CD4-positive, alpha-beta T cell (primary cell): ENCODE results near the gene BICDL1. TPM values are rescaled to one million over a fixed set of nuclear protein-coding genes. Genes with fewer than 3 reads are reported as not detected.

Source experiments
- ATAC-seq: fragments of 200-7000 bp; cut with Tn5 transposase; one replicate; pipeline ENCODE4 v1.10.0; 2022; ENCODE audit warnings: mild to moderate bottlenecking; ENCODE audit not compliant: poor library complexity
- CTCF ChIA-PET: fragments of 350-600 bp; sonication (Branson Sonifier 250); formaldehyde crosslinking; loops from one replicate; lab custom pipeline; 2021; ENCODE audit warnings: antibody characterized with exemption, inconsistent platforms; lab: Charles Lee
- POLR2A ChIA-PET: fragments of 350-600 bp; sonication (Branson Sonifier 250); formaldehyde crosslinking; loops from one replicate; lab custom pipeline; 2021; ENCODE audit warnings: antibody characterized with exemption, inconsistent platforms; lab: Charles Lee
- DNase-seq, 14 experiments: peaks; one replicate each; pipeline ENCODE4 v3.0.0-alpha.2; 2013 to 2020; ENCODE audit warnings: mixed read lengths in 2 of 14
- H3K27ac ChIP-seq, 2 donors: one replicate each; pipeline versions ENCODE4 v1.5.1 to v1.7.0; 2013; ENCODE audit warnings: low read length in 2 of 2, low read depth in 1 of 2, mild to moderate bottlenecking in 1 of 2
- H3K27me3 ChIP-seq, 2 experiments: 1 replicate in 1 of 2; 2 replicates in 1 of 2; pipeline versions ENCODE4 v1.6.1 to v1.7.0; 2013; ENCODE audit warnings: low read length in 2 of 2, control low read depth in 1 of 2, mild to moderate bottlenecking in 1 of 2, moderate library complexity in 1 of 2; ENCODE audit not compliant: insufficient read depth in 2 of 2, control insufficient read depth in 1 of 2
- H3K36me3 ChIP-seq: one replicate; pipeline ENCODE4 v1.6.1; 2013; ENCODE audit warnings: low read length, control low read depth; ENCODE audit not compliant: insufficient read depth
- H3K4me1 ChIP-seq: one replicate; pipeline ENCODE4 v1.6.1; 2013; ENCODE audit warnings: low read length, control low read depth; ENCODE audit not compliant: insufficient read depth
- H3K4me3 ChIP-seq: one replicate; pipeline ENCODE4 v1.5.1; 2013; ENCODE audit warnings: mild to moderate bottlenecking, low read length, moderate library complexity
- H3K9me3 ChIP-seq, 2 experiments: 1 replicate in 1 of 2; 2 replicates in 1 of 2; pipeline versions ENCODE4 v1.6.1 to v1.7.0; 2013; ENCODE audit warnings: low read length in 2 of 2, mild to moderate bottlenecking in 2 of 2, control low read depth in 1 of 2, moderate library complexity in 1 of 2; ENCODE audit not compliant: control insufficient read depth in 1 of 2, insufficient read depth in 1 of 2
- H3K27ac Mint-ChIP-seq: one replicate; pipeline ENCODE4 v1.8.0; 2020; ENCODE audit warnings: mixed read lengths
- H3K27me3 Mint-ChIP-seq: one replicate; pipeline ENCODE4 v1.8.0; 2021; ENCODE audit warnings: mixed read lengths
- H3K36me3 Mint-ChIP-seq: one replicate; pipeline ENCODE4 v1.8.0; 2021; ENCODE audit warnings: low read depth, mixed read lengths
- H3K4me1 Mint-ChIP-seq: one replicate; pipeline ENCODE4 v1.8.0; 2021; ENCODE audit warnings: low read depth, mixed read lengths
- H3K4me3 Mint-ChIP-seq: one replicate; pipeline ENCODE4 v1.8.0; 2020; ENCODE audit warnings: mild to moderate bottlenecking, mixed read lengths
- H3K9me3 Mint-ChIP-seq: one replicate; pipeline ENCODE4 v1.8.0; 2020; ENCODE audit warnings: mixed read lengths
- CTCF ChIP-seq: fragments of 200-600 bp; IDR thresholded peaks from one replicate; pipeline ENCODE4 v1.8.0; 2022; ENCODE audit warnings: antibody characterized with exemption, mild to moderate bottlenecking
- intact Hi-C, 2 experiments: fragments of 100-400 bp; cut with DNase I in 1 of 2; cut with micrococcal nuclease in 1 of 2; formaldehyde crosslinking; loops; one replicate each; pipeline versions ENCODE4 v1.15.1 to v1.9.0; 2023 to 2025; cut with DNase I, micrococcal nuclease
- total RNA-seq, 174 experiments: library from RNA in 2 of 174; stranded (reverse) in 2 of 174; gene quantifications; one replicate each; pipeline ENCODE4 v1.2.3 and lab custom pipeline; 2021 to 2026

Gene BICDL1
- total RNA-seq, 2 experiments from 2014 or later: 143 to 146 TPM

DNA sequence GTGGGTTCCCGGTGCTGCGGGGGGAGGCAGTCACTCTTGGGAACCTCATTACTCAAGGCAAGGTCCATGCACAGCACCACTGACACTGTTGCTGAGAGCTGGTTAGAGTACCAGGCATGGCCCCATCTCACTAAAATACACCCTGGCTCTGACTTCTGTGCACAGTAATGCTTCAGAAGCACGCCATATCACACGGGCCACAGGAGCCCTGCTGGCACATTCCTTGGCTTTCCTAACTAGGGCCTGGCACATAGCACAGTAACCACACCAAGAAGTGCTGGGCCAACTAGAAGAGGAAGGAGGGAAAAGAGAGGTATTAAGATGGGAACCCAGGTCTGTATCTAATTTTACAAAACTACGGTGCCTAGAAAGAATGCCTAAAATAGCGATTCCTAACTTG is 141.0 kb downstream of the BICDL1 start:
- Mint-ChIP-seq H3K9me3 (no peaks in the 10 kb centered on the region), H3K4me3 (no peak overlapping the region), H3K27ac (no peak overlapping the region), H3K27me3 (no peaks in the 10 kb centered on the region), H3K4me1 (peaks cover 4% of the 10 kb centered on the region), H3K36me3 (peaks cover 81% of the 10 kb centered on the region)
- Histone ChIP-seq H3K27me3 (no peaks in the 10 kb centered on the region), H3K4me1 (no peaks in the 10 kb centered on the region), H3K9me3 (no peaks in the 10 kb centered on the region), H3K4me3 (no peak overlapping the region), H3K27ac (no peak overlapping the region), H3K36me3 (peaks cover 83% of the 10 kb centered on the region)
- intact Hi-C loops: no loop called here
- CTCF ChIA-PET: no interaction called here
- ATAC-seq (no peak), DNase-seq (no peak)
- POLR2A ChIA-PET: no interaction called here
- TF ChIP-seq CTCF: no peak

GRCh38 chr12:120131116-120131515 is 142.1 kb downstream of the BICDL1 start:
- no peak overlapping the region for H3K27ac Mint-ChIP-seq
- DNase-seq: no peak
- no peak for ATAC-seq
- Histone ChIP-seq H3K36me3 (peaks cover 89% of the 10 kb centered on the region), H3K4me1 (no peaks in the 10 kb centered on the region), H3K4me3 (no peak overlapping the region), H3K27ac (no peak overlapping the region), H3K27me3 (no peaks in the 10 kb centered on the region), H3K9me3 (no peaks in the 10 kb centered on the region)
- H3K9me3 Mint-ChIP-seq: no peaks in the 10 kb centered on the region
- peaks cover 87% of the 10 kb centered on the region for H3K36me3 Mint-ChIP-seq
- no peak for TF ChIP-seq CTCF
- no peaks in the 10 kb centered on the region for H3K27me3 Mint-ChIP-seq
- ChIA-PET CTCF (no interaction called here), POLR2A (interaction anchor here (0.6 to 1.2 kb wide), 2 partner anchors 10 to 13 kb away, joined by 3 read pairs; no protein-coding TSS in a partner anchor)
- no peaks in the 10 kb centered on the region for H3K4me1 Mint-ChIP-seq
- intact Hi-C loops: no loop called here
- H3K4me3 Mint-ChIP-seq: no peak overlapping the region

DNA sequence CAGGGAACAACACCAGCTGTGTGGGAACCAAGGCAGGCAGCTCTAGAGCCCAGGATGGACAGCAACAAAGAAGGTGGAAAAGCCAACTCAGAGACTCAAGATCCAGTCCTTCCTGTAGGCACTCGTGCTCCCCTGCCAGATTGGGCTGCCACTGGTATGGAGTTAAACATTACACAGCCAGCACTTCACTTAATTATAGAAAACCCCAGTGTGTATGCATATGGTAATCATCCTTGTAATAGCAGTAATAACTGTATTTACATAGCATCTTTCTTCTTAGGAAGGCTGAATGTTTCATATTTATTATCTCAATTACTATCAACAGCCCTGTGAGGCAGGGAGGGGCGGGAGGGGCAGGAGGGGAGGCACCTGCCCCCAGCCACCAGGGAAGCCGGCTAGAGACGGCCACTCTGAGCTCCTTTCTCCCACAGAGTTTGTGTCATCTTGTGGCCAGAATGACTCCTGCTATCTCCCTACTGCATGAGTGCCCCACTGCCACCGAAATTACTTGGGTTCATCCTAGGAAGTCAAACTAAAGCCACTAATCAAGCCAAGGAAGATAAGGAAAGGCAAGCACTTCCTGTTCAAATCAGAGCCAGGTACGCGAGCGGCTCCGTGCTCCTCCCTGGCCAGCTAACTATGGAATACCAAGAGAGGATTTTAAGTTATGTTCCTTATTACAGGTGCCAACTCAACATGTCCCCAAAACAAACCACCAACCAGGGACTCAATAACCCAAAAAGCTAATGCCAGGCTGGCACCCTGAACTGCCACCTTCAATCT is 143.2 kb downstream of the BICDL1 start:
- no peak overlapping the region for H3K27ac Mint-ChIP-seq
- POLR2A ChIA-PET: interaction anchor here (1.2 to 2.7 kb wide), 2 partner anchors 11 to 15 kb away, joined by 3 to 7 read pairs; partner anchors contain the start of gene RAB35
- no peaks in the 10 kb centered on the region for H3K9me3 Mint-ChIP-seq
- no peaks in the 10 kb centered on the region for H3K9me3 ChIP-seq
- peaks cover 88% of the 10 kb centered on the region for H3K36me3 Mint-ChIP-seq
- CTCF ChIA-PET: interaction anchor here (0.7 kb wide), 1 partner anchor 36 kb away, joined by 3 read pairs; no protein-coding TSS in a partner anchor
- H3K27ac ChIP-seq: no peak overlapping the region
- no peaks in the 10 kb centered on the region for H3K4me1 Mint-ChIP-seq
- no peak overlapping the region for H3K4me3 ChIP-seq
- no peaks in the 10 kb centered on the region for H3K4me1 ChIP-seq
- peaks cover 94% of the 10 kb centered on the region for H3K36me3 ChIP-seq
- intact Hi-C loops: no loop called here
- no peak for ATAC-seq
- DNase-seq: no peak
- no peak overlapping the region for H3K4me3 Mint-ChIP-seq
- no peaks in the 10 kb centered on the region for H3K27me3 ChIP-seq
- no peak for TF ChIP-seq CTCF
- H3K27me3 Mint-ChIP-seq: no peaks in the 10 kb centered on the region
